H9 (cell line): Measurements from ENCODE around the gene CORIN. TPM values are rescaled to one million over a fixed set of nuclear protein-coding genes. Genes with fewer than 3 reads are reported as not detected.

ENCODE experiments used
- DNase-seq: peaks from one replicate; pipeline ENCODE4 v3.0.0-alpha.2; 2017
- H2AFZ ChIP-seq: one replicate; pipeline ENCODE4 v1.6.1; 2013; ENCODE audit warnings: mild to moderate bottlenecking, low read length, control low read depth, moderate library complexity
- H2AK5ac ChIP-seq: 2 replicates; pipeline ENCODE4 v1.6.1; 2013; ENCODE audit warnings: low read length, control low read depth, mixed read lengths; ENCODE audit not compliant: insufficient read length
- H2BK120ac ChIP-seq: one replicate; pipeline ENCODE4 v1.6.1; 2013; ENCODE audit warnings: low read depth, mild to moderate bottlenecking, low read length, control low read depth, inconsistent platforms; ENCODE audit not compliant: poor library complexity, severe bottlenecking
- H2BK12ac ChIP-seq: 2 replicates; pipeline ENCODE4 v1.6.1; 2013; ENCODE audit warnings: low read length, control low read depth, mixed read lengths, low read depth; ENCODE audit not compliant: insufficient read length
- H2BK15ac ChIP-seq: 2 replicates; pipeline ENCODE4 v1.6.1; 2013; ENCODE audit warnings: low read depth, low read length, control low read depth
- H2BK20ac ChIP-seq: one replicate; pipeline ENCODE4 v1.6.1; 2013; ENCODE audit warnings: low read depth, mild to moderate bottlenecking, low read length, control low read depth, inconsistent platforms; ENCODE audit not compliant: poor library complexity, severe bottlenecking
- H2BK5ac ChIP-seq: 2 replicates; pipeline ENCODE4 v1.6.1; 2013; ENCODE audit warnings: low read length, control low read depth, mixed read lengths; ENCODE audit not compliant: insufficient read length
- H3K14ac ChIP-seq: 2 replicates; pipeline ENCODE4 v1.6.1; 2013; ENCODE audit warnings: low read length, control low read depth; ENCODE audit not compliant: insufficient read depth
- H3K18ac ChIP-seq: 2 replicates; pipeline ENCODE4 v1.6.1; 2013; ENCODE audit warnings: low read depth, mild to moderate bottlenecking, mixed read lengths, low read length, control low read depth; ENCODE audit not compliant: insufficient read length
- H3K23ac ChIP-seq: 2 replicates; pipeline ENCODE4 v1.6.1; 2013; ENCODE audit warnings: low read length, control low read depth, mixed read lengths, low read depth; ENCODE audit not compliant: insufficient read length
- H3K23me2 ChIP-seq: 2 replicates; pipeline ENCODE4 v1.6.1; 2013; ENCODE audit warnings: low read depth, mild to moderate bottlenecking, mixed read lengths, low read length, control low read depth; ENCODE audit not compliant: insufficient read length, poor library complexity, severe bottlenecking
- H3K27ac ChIP-seq: 2 replicates; pipeline ENCODE4 v1.5.1; 2013; ENCODE audit warnings: low read length, control low read depth, mixed read lengths, low read depth; ENCODE audit not compliant: insufficient read length
- H3K27me3 ChIP-seq: 2 replicates; pipeline ENCODE4 v1.6.1; 2013; ENCODE audit warnings: low read length, control low read depth, inconsistent platforms; ENCODE audit not compliant: insufficient read depth
- H3K4ac ChIP-seq: 2 replicates; pipeline ENCODE4 v1.6.1; 2013; ENCODE audit warnings: low read depth, mild to moderate bottlenecking, control low read depth, inconsistent platforms, low read length, moderate library complexity
- H3K4me1 ChIP-seq: 2 replicates; pipeline ENCODE4 v1.6.1; 2013; ENCODE audit warnings: low read length, control low read depth, inconsistent platforms; ENCODE audit not compliant: insufficient read depth
- H3K4me2 ChIP-seq: 2 replicates; pipeline ENCODE4 v1.6.1; 2013; ENCODE audit warnings: low read length, control low read depth, mixed read lengths; ENCODE audit not compliant: insufficient read length, insufficient read depth
- H3K56ac ChIP-seq: 2 replicates; pipeline ENCODE4 v1.6.1; 2013; ENCODE audit warnings: low read depth, mild to moderate bottlenecking, mixed read lengths, low read length, control low read depth; ENCODE audit not compliant: insufficient read length
- H3K79me1 ChIP-seq: 2 replicates; pipeline ENCODE4 v1.6.1; 2013; ENCODE audit warnings: low read depth, mild to moderate bottlenecking, moderate library complexity, low read length, control low read depth, inconsistent platforms; ENCODE audit not compliant: insufficient read depth, poor library complexity, severe bottlenecking
- H3K79me2 ChIP-seq: 2 replicates; pipeline ENCODE4 v1.6.1; 2013; ENCODE audit warnings: low read length, control low read depth, inconsistent platforms; ENCODE audit not compliant: insufficient read depth
- H3K9ac ChIP-seq: 2 replicates; pipeline ENCODE4 v1.6.1; 2013; ENCODE audit warnings: low read length, control low read depth, mixed read lengths; ENCODE audit not compliant: insufficient read length; ENCODE audit errors: extremely low read depth
- H3K9me3 ChIP-seq: one replicate; pipeline ENCODE4 v1.6.1; 2013; ENCODE audit warnings: low read depth, low read length, inconsistent platforms; ENCODE audit not compliant: control insufficient read depth
- H3T11ph ChIP-seq: one replicate; pipeline ENCODE4 v1.6.1; 2013; ENCODE audit warnings: mild to moderate bottlenecking, low read length, control low read depth, inconsistent platforms
- H4K20me1 ChIP-seq: one replicate; pipeline ENCODE4 v1.6.1; 2013; ENCODE audit not compliant: control insufficient read depth, insufficient read length, insufficient read depth
- H4K5ac ChIP-seq: 2 replicates; pipeline ENCODE4 v1.6.1; 2013; ENCODE audit warnings: low read depth, mild to moderate bottlenecking, mixed read lengths, low read length, control low read depth; ENCODE audit not compliant: insufficient read length
- H4K8ac ChIP-seq: replicated peaks from 2 replicates; pipeline ENCODE4 v1.6.1; 2013; ENCODE audit warnings: low read length, control low read depth, mixed read lengths, low read depth; ENCODE audit not compliant: insufficient read length
- H4K91ac ChIP-seq: 2 replicates; pipeline ENCODE4 v1.6.1; 2013; ENCODE audit warnings: low read depth, mild to moderate bottlenecking, moderate library complexity, mixed read lengths, low read length, control low read depth; ENCODE audit not compliant: insufficient read length
- H3K27ac Mint-ChIP-seq, 3 experiments: 2 replicates in 2 of 3; 3 replicates in 1 of 3; pipeline ENCODE4 v1.8.0; 2020 to 2021; ENCODE audit warnings: mixed read lengths in 3 of 3, mild to moderate bottlenecking in 1 of 3, moderate library complexity in 1 of 3
- H3K27me3 Mint-ChIP-seq: 2 replicates; pipeline ENCODE4 v1.8.0; 2021; ENCODE audit warnings: low read depth, mild to moderate bottlenecking, moderate library complexity, mixed read lengths
- H3K36me3 Mint-ChIP-seq, 3 experiments: 2 replicates in 2 of 3; 3 replicates in 1 of 3; pipeline ENCODE4 v1.8.0; 2020 to 2021; ENCODE audit warnings: low read depth in 3 of 3, mixed read lengths in 3 of 3; ENCODE audit not compliant: insufficient read depth in 1 of 3
- H3K4me1 Mint-ChIP-seq, 2 experiments: 2 replicates each; pipeline ENCODE4 v1.8.0; 2020; ENCODE audit warnings: mixed read lengths in 2 of 2
- H3K4me3 Mint-ChIP-seq, 2 experiments: 2 replicates in 1 of 2; 3 replicates in 1 of 2; pipeline ENCODE4 v1.8.0; 2020 to 2021; ENCODE audit warnings: mild to moderate bottlenecking in 2 of 2, mixed read lengths in 2 of 2, moderate library complexity in 1 of 2
- H3K9me3 Mint-ChIP-seq, 2 experiments: 2 replicates in 1 of 2; 3 replicates in 1 of 2; pipeline ENCODE4 v1.8.0; 2020; ENCODE audit warnings: mild to moderate bottlenecking in 2 of 2, mixed read lengths in 2 of 2, moderate library complexity in 1 of 2
- CTCF ChIP-seq: fragments of 200-600 bp; sonication (generic); conservative IDR thresholded peaks from 3 replicates; pipeline ENCODE4 v1.8.0; 2021; ENCODE audit warnings: antibody characterized with exemption, mild to moderate bottlenecking
- WGBS: extraction: QIAGEN DNeasy Blood & Tissue Kit; methylation state at CpG from one replicate; pipeline ENCODE4 v1.1.7; 2013; ENCODE audit warnings: missing lambda C conversion rate, low lambda C conversion rate, mixed read lengths; ENCODE audit not compliant: insufficient read length; ENCODE audit errors: extremely low coverage; 5-methylcytosine and 5-hydroxymethylcytosine counted together
- total RNA-seq: library from RNA; stranded (reverse); gene quantifications from 2 replicates; pipeline ENCODE4 v1.2.1, GENCODE V29; 2021

CORIN gene
- total RNA-seq, 1 experiment from 2014 or later, result 0.39 TPM

GRCh38 chr4:47801481-47802002 is 36.3 kb downstream of the CORIN start:
- WGBS, result no CpG with 5 or more reads among the region's 3 CpGs
- H3K4me1 ChIP-seq, result no peaks in the 10 kb centered on the region
- H3T11ph ChIP-seq, result no peak overlapping the region
- H3K23me2 ChIP-seq, result no peaks in the 10 kb centered on the region
- H4K91ac ChIP-seq, result no peak overlapping the region
- no peak for TF ChIP-seq CTCF
- DNase-seq, result no peak
- no peak overlapping the region for H3K23ac ChIP-seq
- H4K8ac ChIP-seq, result no peak overlapping the region
- H4K20me1 ChIP-seq, result no peaks in the 10 kb centered on the region
- no peak overlapping the region for H3K9ac ChIP-seq
- H3K4ac ChIP-seq, result no peak overlapping the region
- H3K14ac ChIP-seq, result no peak overlapping the region
- no peak overlapping the region for H2BK5ac ChIP-seq
- H2BK15ac ChIP-seq, result no peak overlapping the region
- H2BK12ac ChIP-seq, result no peak overlapping the region
- Mint-ChIP-seq H3K4me3 (no peak overlapping the region), H3K27ac (no peak overlapping the region), H3K9me3 (peaks cover 0 to 7% of the 10 kb centered on the region in 2 experiments; a peak in 2 of 5 replicates), H3K36me3 (no peaks in the 10 kb centered on the region), H3K27me3 (no peaks in the 10 kb centered on the region), H3K4me1 (no peaks in the 10 kb centered on the region)
- H3K9me3 ChIP-seq, result no peaks in the 10 kb centered on the region
- no peak overlapping the region for H3K18ac ChIP-seq
- H4K5ac ChIP-seq, result no peak overlapping the region
- no peak overlapping the region for H3K4me2 ChIP-seq
- no peak overlapping the region for H2BK120ac ChIP-seq
- H2AFZ ChIP-seq, result no peak overlapping the region
- H3K79me1 ChIP-seq, result no peaks in the 10 kb centered on the region
- H2AK5ac ChIP-seq, result no peak overlapping the region
- no peaks in the 10 kb centered on the region for H3K79me2 ChIP-seq
- no peak overlapping the region for H3K27ac ChIP-seq
- H3K56ac ChIP-seq, result no peak overlapping the region
- no peaks in the 10 kb centered on the region for H3K27me3 ChIP-seq
- H2BK20ac ChIP-seq, result no peak overlapping the region
